Sigmoid colon (tissue), 7 donors: ENCODE measurements around the gene FBXL17. TPM values are rescaled to one million over a fixed set of nuclear protein-coding genes. Genes with fewer than 3 reads are reported as not detected.

Source experiments
- DNase-seq: peaks from one replicate; pipeline ENCODE4 v3.0.0-alpha.2; 2019
- H3K27ac ChIP-seq, 4 donors: fragments of 200-600 bp; sonication (generic); one replicate each; pipeline ENCODE4 v1.5.1; 2016 to 2019; ENCODE audit warnings: mild to moderate bottlenecking in 1 of 4
- H3K27me3 ChIP-seq, 3 donors: fragments of 200-600 bp; sonication (generic); one replicate each; pipeline ENCODE4 v1.5.1; 2019; ENCODE audit warnings: mild to moderate bottlenecking in 1 of 3
- H3K36me3 ChIP-seq, 4 donors: fragments of 200-600 bp; sonication (generic); one replicate each; pipeline ENCODE4 v1.5.1; 2016 to 2019
- H3K4me1 ChIP-seq, 4 donors: fragments of 200-600 bp; sonication (generic); one replicate each; pipeline ENCODE4 v1.5.1; 2017 to 2019
- H3K4me3 ChIP-seq, 4 donors: fragments of 200-600 bp; sonication (generic); one replicate each; pipeline ENCODE4 v1.5.1; 2017 to 2019; ENCODE audit warnings: mild to moderate bottlenecking in 2 of 4, moderate library complexity in 1 of 4
- H3K9me3 ChIP-seq, 4 donors: fragments of 200-600 bp in 3 of 4; sonication (generic) in 3 of 4; one replicate each; pipeline versions ENCODE4 v1.5.1 to v1.6.1; 2013 to 2019
- EP300 ChIP-seq, 4 donors: sonication (generic); formaldehyde crosslinking; IDR thresholded peaks; one replicate each; pipeline ENCODE4 v1.6.1; 2017; ENCODE audit warnings: antibody characterized with exemption in 4 of 4
- POLR2A ChIP-seq, 2 donors: fragments of 450-650 bp; IDR thresholded peaks; one replicate each; pipeline ENCODE4 v1.6.1; 2016; ENCODE audit warnings: antibody characterized with exemption in 2 of 2, mild to moderate bottlenecking in 2 of 2, moderate library complexity in 2 of 2
- POLR2AphosphoS5 ChIP-seq, 4 donors: sonication (generic); formaldehyde crosslinking; IDR thresholded peaks; one replicate each; pipeline ENCODE4 v1.6.1; 2017; ENCODE audit warnings: antibody characterized with exemption in 4 of 4
- WGBS, 2 donors: extraction: QIAGEN DNeasy Blood & Tissue Kit; methylation state at CpG; one replicate each; pipeline ENCODE4 v1.1.7; 2013; 5-methylcytosine and 5-hydroxymethylcytosine counted together
- intact Hi-C: fragments of 100-400 bp; cut with DNase I; formaldehyde crosslinking; loops from one replicate; pipeline ENCODE4 v1.15.1; 2023
- polyA plus RNA-seq, 3 donors: library from polyadenylated mRNA; stranded (reverse); fragments of 200-250 nt; gene quantifications; one replicate each; pipeline ENCODE4 v1.2.3, GENCODE V29; 2013
- total RNA-seq, 4 donors: library from RNA; depleted of rRNA; stranded (reverse); fragments of >200 nt; gene quantifications; one replicate each; pipeline ENCODE4 v1.1.0, GENCODE V29; 2016
- TF ChIP-seq, protein P1 (sequence below), 4 experiments: fragments of 450-650 bp in 3 of 4; fragments of 200-600 bp in 1 of 4; IDR thresholded peaks; one replicate each; pipeline ENCODE4 v1.5.1; 2016 to 2019; ENCODE audit warnings: antibody characterized with exemption in 4 of 4, mild to moderate bottlenecking in 3 of 4, moderate library complexity in 2 of 4
- donor health status: healthy with polysubstance abuse.
- donor health status: Bipolar disorder and iron deficiency.
- donor health status: healthy.

FBXL17 gene
- total and polyA plus RNA-seq, 7 donors: 8.2 to 22.5 (median 16.6) TPM

GRCh38 chr5:108093186-108093585 is 288.7 kb downstream of the FBXL17 start:
- no peak for DNase-seq
- H3K27me3 ChIP-seq: no peaks in the 10 kb centered on the region
- intact Hi-C loops: no loop called here
- no peaks in the 10 kb centered on the region for H3K36me3 ChIP-seq
- H3K9me3 ChIP-seq: no peaks in the 10 kb centered on the region
- no peak overlapping the region for H3K4me3 ChIP-seq
- no peak for TF ChIP-seq EP300 (IDR thresholded peaks at IDR 0.05)
- TF ChIP-seq POLR2A (IDR thresholded peaks at IDR 0.05): no peak
- TF ChIP-seq, protein P1, sequence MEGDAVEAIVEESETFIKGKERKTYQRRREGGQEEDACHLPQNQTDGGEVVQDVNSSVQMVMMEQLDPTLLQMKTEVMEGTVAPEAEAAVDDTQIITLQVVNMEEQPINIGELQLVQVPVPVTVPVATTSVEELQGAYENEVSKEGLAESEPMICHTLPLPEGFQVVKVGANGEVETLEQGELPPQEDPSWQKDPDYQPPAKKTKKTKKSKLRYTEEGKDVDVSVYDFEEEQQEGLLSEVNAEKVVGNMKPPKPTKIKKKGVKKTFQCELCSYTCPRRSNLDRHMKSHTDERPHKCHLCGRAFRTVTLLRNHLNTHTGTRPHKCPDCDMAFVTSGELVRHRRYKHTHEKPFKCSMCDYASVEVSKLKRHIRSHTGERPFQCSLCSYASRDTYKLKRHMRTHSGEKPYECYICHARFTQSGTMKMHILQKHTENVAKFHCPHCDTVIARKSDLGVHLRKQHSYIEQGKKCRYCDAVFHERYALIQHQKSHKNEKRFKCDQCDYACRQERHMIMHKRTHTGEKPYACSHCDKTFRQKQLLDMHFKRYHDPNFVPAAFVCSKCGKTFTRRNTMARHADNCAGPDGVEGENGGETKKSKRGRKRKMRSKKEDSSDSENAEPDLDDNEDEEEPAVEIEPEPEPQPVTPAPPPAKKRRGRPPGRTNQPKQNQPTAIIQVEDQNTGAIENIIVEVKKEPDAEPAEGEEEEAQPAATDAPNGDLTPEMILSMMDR (IDR thresholded peaks at IDR 0.05): no peak
- no peak for TF ChIP-seq POLR2AphosphoS5 (IDR thresholded peaks at IDR 0.05)
- H3K27ac ChIP-seq: no peak overlapping the region
- WGBS, 2 donors: 35 to 41% methylated on average over 2 of the region's 2 CpGs
- no peaks in the 10 kb centered on the region for H3K4me1 ChIP-seq

GRCh38 chr5:108090946-108091345 is 291.0 kb downstream of the FBXL17 start:
- WGBS, 2 donors: 88 to 91% methylated on average over 4 of the region's 4 CpGs

GRCh38 chr5:108084105-108084504 is 297.8 kb downstream of the FBXL17 start:
- no peak overlapping the region for H3K27ac ChIP-seq
- intact Hi-C loops: no loop called here
- no peak for DNase-seq
- H3K36me3 ChIP-seq: no peaks in the 10 kb centered on the region
- H3K4me3 ChIP-seq: no peak overlapping the region
- 76 to 78% methylated on average over 7 of the region's 7 CpGs for WGBS, 2 donors
- no peaks in the 10 kb centered on the region for H3K27me3 ChIP-seq
- no peak for TF ChIP-seq POLR2A (IDR thresholded peaks at IDR 0.05)
- TF ChIP-seq EP300 (IDR thresholded peaks at IDR 0.05): no peak
- TF ChIP-seq, protein P1 (IDR thresholded peaks at IDR 0.05): no peak
- TF ChIP-seq POLR2AphosphoS5 (IDR thresholded peaks at IDR 0.05): no peak
- H3K4me1 ChIP-seq: no peaks in the 10 kb centered on the region
- H3K9me3 ChIP-seq: no peaks in the 10 kb centered on the region

More at GRCh38 chr5:108090946-108091345, 291.0 kb downstream of the FBXL17 start:
- intact Hi-C loops: no loop called here
- DNase-seq: no peak
- TF ChIP-seq EP300 (IDR thresholded peaks at IDR 0.05): no peak
- no peak for TF ChIP-seq POLR2AphosphoS5 (IDR thresholded peaks at IDR 0.05)
- H3K4me1 ChIP-seq: no peaks in the 10 kb centered on the region
- no peaks in the 10 kb centered on the region for H3K27me3 ChIP-seq
- no peak overlapping the region for H3K27ac ChIP-seq
- no peaks in the 10 kb centered on the region for H3K9me3 ChIP-seq
- H3K36me3 ChIP-seq: no peaks in the 10 kb centered on the region
- no peak overlapping the region for H3K4me3 ChIP-seq

DNA sequence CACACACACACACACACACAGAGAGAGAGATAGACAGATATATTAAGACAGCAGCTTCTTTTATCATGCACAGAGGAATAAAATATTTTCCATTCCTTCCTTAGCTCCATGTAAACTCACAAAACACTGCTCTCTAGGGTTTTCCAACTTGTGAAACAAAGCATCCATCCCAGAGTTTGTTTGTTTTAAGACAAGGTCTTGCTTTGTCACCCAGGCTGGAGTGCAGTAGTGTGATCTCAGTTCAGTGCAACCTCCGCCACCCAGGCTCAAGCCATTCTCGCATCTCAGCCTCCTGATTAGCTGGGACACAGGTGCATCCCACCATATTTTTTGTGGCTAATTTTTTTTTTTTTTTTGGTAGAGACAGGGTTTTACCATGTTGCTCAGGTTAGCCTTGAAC is 298.7 kb downstream of the FBXL17 start:
- Histone ChIP-seq H3K4me1 (no peaks in the 10 kb centered on the region), H3K36me3 (no peaks in the 10 kb centered on the region), H3K4me3 (no peak overlapping the region), H3K27ac (no peak overlapping the region), H3K27me3 (no peaks in the 10 kb centered on the region), H3K9me3 (no peaks in the 10 kb centered on the region)
- intact Hi-C loops: no loop called here
- DNase-seq: no peak
- TF ChIP-seq POLR2A (IDR thresholded peaks at IDR 0.05): no peak
- TF ChIP-seq POLR2AphosphoS5 (IDR thresholded peaks at IDR 0.05): no peak
- TF ChIP-seq, protein P1 (IDR thresholded peaks at IDR 0.05): no peak
- TF ChIP-seq EP300 (IDR thresholded peaks at IDR 0.05): no peak
- 96 to 99% methylated on average over 2 of the region's 2 CpGs for WGBS, 2 donors

GRCh38 chr5:108081707-108082106 is 300.2 kb downstream of the FBXL17 start:
- no peak for TF ChIP-seq POLR2AphosphoS5 (IDR thresholded peaks at IDR 0.05)
- no peak for TF ChIP-seq EP300 (IDR thresholded peaks at IDR 0.05)
- no peak for TF ChIP-seq POLR2A (IDR thresholded peaks at IDR 0.05)
- TF ChIP-seq, protein P1 (IDR thresholded peaks at IDR 0.05): no peak
- H3K36me3 ChIP-seq: no peaks in the 10 kb centered on the region
- intact Hi-C loops: no loop called here
- H3K4me3 ChIP-seq: no peak overlapping the region
- WGBS, 2 donors: 96 to 97% methylated on average over 3 of the region's 3 CpGs
- H3K4me1 ChIP-seq: no peaks in the 10 kb centered on the region
- H3K27me3 ChIP-seq: no peaks in the 10 kb centered on the region
- H3K9me3 ChIP-seq: no peaks in the 10 kb centered on the region
- no peak for DNase-seq
- no peak overlapping the region for H3K27ac ChIP-seq
